GM13977 (cell line): Measurements from ENCODE around the gene MTA2.

Experiments used
- DNase-seq: peaks from one replicate; pipeline ENCODE4 v3.0.0; 2012; ENCODE audit warnings: low spot score
- CTCF ChIP-seq: IDR thresholded peaks from 2 replicates; pipeline ENCODE4 v1.5.1; 2012; ENCODE audit warnings: mild to moderate bottlenecking, control low read depth; ENCODE audit not compliant: insufficient read depth; ENCODE audit errors: extremely low read depth, missing control alignments
- in situ Hi-C: fragments of 300-500 bp; cut with MboI; formaldehyde crosslinking; loops from one replicate; pipeline ENCODE4 v1.12.0; 2022; ENCODE audit warnings: low sequenced_read_pairs, low pct_unique_long_range_greater_than_20kb, mixed read lengths, inconsistent platforms; ENCODE audit not compliant: unreplicated experiment

MTA2 gene

GRCh38 chr11:62602141-62603071, 741 bp upstream of the MTA2 start:
- no peak for TF ChIP-seq CTCF
- DNase-seq: peak; percentile 59
- in situ Hi-C loops: no loop called here

- TF ChIP-seq CTCF: no peak
- in situ Hi-C loops: no loop called here
- DNase-seq: no peak
Measured at GRCh38 chr11:62601122-62601371, 618 bp downstream of the MTA2 start.

- in situ Hi-C loops: no loop called here
- DNase-seq: peak; percentile 39
- TF ChIP-seq CTCF: no peak
Measured at GRCh38 chr11:62600367-62601121, 1.1 kb downstream of the MTA2 start.

- in situ Hi-C loops: no loop called here
Measured at GRCh38 chr11:62599901-62600300, 1.8 kb downstream of the MTA2 start.

GRCh38 chr11:62599069-62599696, 2.5 kb downstream of the MTA2 start:
- in situ Hi-C loops: no loop called here
- TF ChIP-seq CTCF: no peak
- peak; percentile 94 for DNase-seq

More at GRCh38 chr11:62599901-62600300, 1.8 kb downstream of the MTA2 start:
- no peak for DNase-seq
- TF ChIP-seq CTCF: no peak

GRCh38 chr11:62595124-62595523, 6.5 kb downstream of the MTA2 start:
- in situ Hi-C loops: no loop called here
- TF ChIP-seq CTCF: no peak
- DNase-seq: no peak
